ENCODE results near the gene COL2A1.

The COL2A1 gene

DNA sequence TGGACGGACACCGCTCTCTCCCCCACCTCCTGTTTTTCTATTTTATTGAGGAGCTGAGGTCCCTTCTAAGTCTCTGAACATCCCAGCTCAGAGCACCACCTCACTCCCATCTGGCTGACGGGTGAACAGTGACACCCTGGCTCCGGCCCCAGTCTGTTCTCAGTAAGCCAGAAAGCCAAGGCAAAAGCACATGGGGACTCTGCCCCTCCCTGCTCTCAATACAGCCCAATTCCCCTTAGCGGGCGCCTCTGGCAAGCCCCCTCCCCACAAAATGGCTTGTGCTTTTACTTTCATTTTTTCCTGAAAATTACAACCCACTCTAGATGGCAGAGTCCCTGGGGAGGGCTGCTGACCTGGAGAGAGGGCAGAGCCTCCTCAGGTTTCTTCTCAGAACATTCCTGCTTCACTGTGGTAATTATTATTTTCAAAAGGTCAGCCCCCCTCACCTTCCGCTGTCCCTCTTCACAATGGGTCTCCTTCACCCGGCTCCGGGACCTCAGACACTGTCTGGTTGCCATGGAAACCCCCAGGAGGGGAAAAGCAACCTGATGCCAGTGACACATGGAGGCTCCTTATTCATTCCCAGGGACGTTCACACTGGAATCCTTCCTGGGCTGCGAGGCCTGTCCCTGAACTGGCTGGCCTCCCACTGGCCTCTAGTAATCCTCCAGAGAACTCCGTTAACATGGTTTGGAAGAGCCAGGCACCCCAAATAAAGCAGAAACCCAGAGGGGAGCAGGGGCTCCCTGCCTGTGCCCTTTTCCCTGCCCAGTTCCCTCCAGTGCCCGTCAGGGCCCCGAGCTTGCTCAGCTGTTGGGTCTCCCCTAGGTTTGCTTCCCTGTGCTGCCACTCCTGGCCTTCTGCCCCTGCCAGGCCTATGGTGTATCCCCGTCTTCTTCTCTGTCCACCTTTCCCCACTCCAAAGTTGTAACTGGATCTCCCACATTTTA lies 15.9 kb downstream of the COL2A1 start:
- no peak for DNase-seq

GRCh38 chr12:47987411-47988072 lies 16.7 kb downstream of the COL2A1 start:
- DNase-seq = no peak

- DNase-seq = no peak
Measured at GRCh38 chr12:47986832-47987231, 17.4 kb downstream of the COL2A1 start.

- DNase-seq = no peak
Measured at GRCh38 chr12:47986291-47986660, 18.0 kb downstream of the COL2A1 start.

DNA sequence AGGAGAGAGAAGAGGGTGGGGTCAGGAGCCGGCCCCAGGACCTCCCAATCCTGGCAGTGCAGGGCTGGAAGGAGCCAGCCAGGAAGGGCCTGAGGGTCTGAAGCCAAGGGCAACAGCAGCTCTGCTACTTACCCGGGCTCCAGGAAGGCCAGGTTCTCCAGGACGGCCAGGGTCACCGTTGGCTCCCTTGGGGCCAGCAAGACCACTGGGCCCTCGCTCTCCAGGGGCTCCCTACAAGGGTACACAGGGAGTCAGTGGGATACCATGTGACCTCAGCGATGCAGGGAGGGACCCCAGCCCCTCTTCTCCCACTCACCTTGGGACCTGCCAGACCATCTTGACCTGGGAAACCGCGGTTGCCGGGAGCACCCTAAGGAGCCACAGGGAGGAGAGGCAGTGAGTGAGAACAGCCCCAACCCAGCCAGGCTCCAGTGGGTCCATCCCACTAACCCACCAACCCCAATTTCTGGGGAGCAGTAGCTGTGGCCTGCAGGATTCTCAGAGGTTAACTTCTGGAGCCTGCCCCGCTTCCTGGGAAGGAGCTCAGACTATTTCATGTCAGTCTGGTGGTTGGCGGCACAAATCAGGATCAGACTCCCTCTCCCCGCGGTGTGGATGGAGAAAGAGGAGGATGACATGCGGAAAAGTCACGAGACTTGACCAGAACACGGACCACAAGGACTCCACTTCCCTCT lies 18.5 kb downstream of the COL2A1 start:
- no peak for DNase-seq

DNA sequence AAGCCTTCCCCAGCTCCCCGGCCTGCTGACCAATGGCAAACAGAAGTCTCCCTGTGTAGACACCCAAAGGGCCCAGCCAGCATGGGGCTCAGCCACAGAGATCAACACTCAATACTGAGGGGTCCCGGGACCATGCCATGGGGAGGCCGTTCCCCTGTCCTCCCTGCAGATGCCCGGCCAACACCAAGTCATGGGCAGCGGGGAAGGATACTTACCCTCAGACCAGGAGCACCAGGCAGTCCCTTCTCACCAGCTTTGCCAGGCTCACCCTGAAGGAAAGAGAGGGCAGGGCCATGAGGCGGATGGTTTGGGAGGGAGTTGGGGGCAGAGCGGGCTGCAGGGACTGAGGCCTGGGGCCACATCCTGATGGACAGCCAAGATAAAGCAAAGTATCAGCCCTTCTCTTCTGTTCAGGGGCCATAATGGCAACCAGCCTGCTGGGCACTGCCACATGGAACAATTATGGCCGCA lies 19.9 kb downstream of the COL2A1 start:
- DNase-seq = no peak

DNA sequence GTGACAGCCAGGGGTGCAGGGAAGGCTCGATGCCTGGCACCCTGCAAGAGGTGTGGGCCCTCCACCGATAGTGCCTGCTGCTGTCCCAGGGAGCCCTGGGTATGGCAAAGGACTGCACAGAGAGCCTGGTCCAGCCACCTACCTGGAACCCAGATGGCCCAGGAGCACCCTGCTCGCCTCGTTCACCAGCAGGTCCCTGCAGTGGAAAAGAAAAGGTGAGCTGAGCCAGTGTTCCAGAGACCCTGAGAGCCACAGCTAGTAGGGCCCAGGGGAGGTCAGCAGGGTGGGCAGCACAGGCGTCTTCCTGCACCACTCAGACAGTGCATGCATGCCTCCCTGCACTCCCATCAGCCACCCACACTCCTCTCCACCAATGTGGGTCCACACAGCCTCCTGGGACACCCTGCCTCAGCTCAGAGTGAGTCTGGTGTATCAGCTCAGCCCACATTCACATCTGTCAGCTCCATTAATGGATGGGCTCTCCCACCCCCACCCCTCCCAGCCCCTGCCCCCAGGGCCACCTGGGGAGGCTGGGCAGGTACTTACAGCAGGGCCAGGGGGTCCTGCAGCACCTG lies 20.6 kb downstream of the COL2A1 start:
- DNase-seq = no peak

- no peak for DNase-seq
Measured at GRCh38 chr12:47982770-47983169, 21.5 kb downstream of the COL2A1 start.

GRCh38 chr12:47982311-47982710 lies 22.0 kb downstream of the COL2A1 start:
- DNase-seq = no peak

DNA sequence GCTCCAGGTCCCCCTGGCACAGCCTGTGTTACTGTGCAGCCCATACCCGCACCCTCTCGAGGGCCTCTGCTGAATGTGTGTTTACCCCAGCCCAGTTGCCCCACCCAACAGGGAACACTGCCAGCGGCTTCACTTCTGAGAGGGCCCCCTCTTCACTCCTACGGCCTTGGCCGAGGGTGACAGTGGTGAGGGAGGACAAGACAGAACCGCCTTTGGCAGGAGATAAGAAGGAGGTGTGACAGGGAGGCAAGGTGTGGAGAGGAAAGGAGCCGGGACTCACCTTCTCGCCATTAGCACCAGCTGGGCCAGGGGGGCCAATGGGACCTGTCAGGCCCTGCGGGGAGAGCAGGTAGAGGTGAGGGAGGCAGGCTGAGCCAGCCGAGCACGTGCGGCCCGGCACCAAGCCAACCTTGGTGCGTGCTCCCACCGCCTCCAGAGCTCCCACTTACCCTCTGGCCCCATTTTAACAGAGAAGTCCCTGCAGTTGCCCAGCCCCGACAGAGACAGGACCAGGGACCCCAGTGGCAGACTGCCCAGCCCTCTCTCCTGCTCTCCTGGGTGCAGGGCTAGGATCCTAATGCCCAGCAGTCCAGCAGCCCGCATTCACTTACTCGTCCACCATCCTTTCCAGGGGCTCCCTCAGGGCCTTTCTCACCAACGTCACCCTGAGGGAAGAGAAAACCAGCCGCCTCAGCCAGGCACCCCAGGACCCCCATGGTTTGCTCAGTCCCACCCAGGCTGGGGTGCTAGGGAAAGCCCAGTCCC lies 22.6 kb downstream of the COL2A1 start:
- no peak for DNase-seq

GRCh38 chr12:47980779-47981495 lies 23.3 kb downstream of the COL2A1 start:
- DNase-seq = no peak

DNA sequence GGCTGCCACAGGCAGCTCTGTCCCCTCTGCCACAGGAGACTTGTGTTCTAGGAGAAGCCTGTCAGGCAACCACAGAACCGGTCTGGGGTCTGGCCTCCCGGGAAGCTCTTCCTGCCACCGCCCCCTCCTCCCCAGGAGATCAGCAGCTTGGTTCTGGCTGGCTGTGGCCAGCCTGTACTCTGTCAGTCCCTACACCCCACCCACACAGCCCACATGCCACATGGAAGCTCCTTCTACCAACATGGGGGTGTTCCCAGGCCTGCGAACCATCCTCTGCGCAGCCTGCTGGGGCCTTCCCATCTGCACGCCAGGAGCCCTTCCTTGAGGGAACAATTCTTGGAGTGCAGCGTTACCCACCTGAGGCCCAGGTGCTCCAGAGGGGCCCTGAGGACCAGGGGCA lies 24.1 kb downstream of the COL2A1 start:
- no peak for DNase-seq

DNA sequence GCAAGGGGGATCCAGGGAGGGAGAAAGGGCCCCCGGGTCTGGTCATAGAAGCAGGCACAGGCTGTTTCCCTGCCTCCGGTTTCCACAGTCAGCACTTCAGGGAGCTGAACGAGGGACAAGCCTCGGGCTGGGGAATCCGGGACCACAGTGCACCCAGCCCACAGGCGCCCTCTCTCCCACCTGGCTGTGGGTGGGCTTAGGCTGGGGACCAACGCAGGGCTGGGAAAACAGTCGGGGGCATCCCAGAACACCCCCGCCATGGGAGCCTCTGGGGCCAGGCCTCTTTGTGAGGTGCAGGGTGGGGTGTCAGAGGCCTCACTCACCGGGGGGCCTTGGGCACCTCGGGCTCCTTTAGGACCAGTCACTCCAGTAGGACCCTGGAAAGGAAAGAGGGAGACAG lies 24.6 kb downstream of the COL2A1 start:
- DNase-seq = no peak

GRCh38 chr12:47979166-47979565 lies 25.1 kb downstream of the COL2A1 start:
- no peak for DNase-seq

GRCh38 chr12:47978598-47978873 lies 25.7 kb downstream of the COL2A1 start:
- no peak for DNase-seq

GRCh38 chr12:47977772-47978597 lies 26.3 kb downstream of the COL2A1 start:
- DNase-seq = no peak

- no peak for DNase-seq
Measured at GRCh38 chr12:47977046-47977771, 27.1 kb downstream of the COL2A1 start.

GRCh38 chr12:47975816-47976215 lies 28.5 kb downstream of the COL2A1 start:
- no peak for DNase-seq

DNA sequence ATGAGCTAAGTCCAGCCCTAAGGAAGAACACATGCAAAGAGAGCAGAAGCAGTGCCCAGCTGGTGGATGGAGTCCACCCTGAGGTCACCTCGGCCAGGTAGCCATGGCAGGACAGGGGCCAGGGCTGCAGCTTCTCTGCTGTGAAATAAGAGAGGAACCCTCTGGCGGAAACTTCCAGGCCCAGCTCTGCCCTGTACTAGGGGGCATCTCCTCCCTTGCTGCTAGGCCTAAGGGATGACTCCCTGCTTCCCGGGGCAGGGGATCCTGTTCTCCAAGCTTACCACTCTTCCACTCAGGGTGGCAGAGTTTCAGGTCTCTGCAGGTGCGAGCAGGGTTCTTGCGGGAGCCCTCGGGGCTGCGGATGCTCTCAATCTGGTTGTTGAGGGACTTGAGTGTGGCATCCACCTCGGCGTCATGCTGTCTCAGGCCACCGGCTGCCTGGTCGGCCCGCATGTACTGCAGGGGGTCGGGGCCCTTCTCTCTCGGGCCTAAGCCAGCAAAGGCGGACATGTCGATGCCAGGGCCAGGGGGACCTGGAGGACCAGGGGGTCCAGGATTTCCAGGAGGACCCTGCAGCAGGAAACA lies 29.1 kb downstream of the COL2A1 start:
- no peak for DNase-seq

DNA sequence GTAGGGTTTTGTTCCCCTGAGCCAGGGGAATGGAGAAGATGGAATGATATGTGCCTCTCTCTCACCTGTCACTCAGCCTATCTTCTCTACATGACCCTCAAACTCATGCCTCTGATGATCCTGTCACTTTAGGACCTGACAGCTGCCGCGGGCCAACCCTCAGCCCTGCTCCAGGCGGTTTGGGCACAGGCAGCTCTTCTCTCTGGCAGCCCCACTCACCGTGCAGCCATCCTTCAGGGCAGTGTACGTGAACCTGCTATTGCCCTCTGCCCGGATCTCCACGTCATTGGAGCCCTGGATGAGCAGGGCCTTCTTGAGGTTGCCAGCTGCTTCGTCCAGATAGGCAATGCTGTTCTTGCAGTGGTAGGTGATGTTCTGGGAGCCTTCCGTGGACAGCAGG lies 30.4 kb downstream of the COL2A1 start:
- DNase-seq = no peak
